GM19025 (cell line): ENCODE measurements around the gene SLCO2A1.

ENCODE experiments used
- ATAC-seq: cut with Tn5 transposase; IDR thresholded peaks from one replicate; pipeline ENCODE4 v1.9.1; 2021; ENCODE audit warnings: mild to moderate bottlenecking, low read depth, moderate library complexity; ENCODE audit not compliant: unreplicated experiment

The SLCO2A1 gene

GRCh38 chr3:133984975-133985374 is 44.8 kb downstream of the SLCO2A1 start:
- no peak for ATAC-seq

GRCh38 chr3:133983576-133984560 is 45.9 kb downstream of the SLCO2A1 start:
- ATAC-seq, result no peak

- ATAC-seq, result no peak
Measured at GRCh38 chr3:133983126-133983525, 46.6 kb downstream of the SLCO2A1 start.

GRCh38 chr3:133980550-133980949 is 49.2 kb downstream of the SLCO2A1 start:
- ATAC-seq, result no peak

GRCh38 chr3:133980035-133980434 is 49.7 kb downstream of the SLCO2A1 start:
- ATAC-seq, result no peak

GRCh38 chr3:133979553-133979952 is 50.2 kb downstream of the SLCO2A1 start:
- ATAC-seq, result no peak

GRCh38 chr3:133977568-133977967 is 52.2 kb downstream of the SLCO2A1 start:
- ATAC-seq, result no peak

- ATAC-seq, result no peak
Measured at GRCh38 chr3:133973249-133973980, 56.3 kb downstream of the SLCO2A1 start.

GRCh38 chr3:133972156-133972555 is 57.6 kb downstream of the SLCO2A1 start:
- ATAC-seq, result no peak

- no peak for ATAC-seq
Measured at GRCh38 chr3:133970916-133971315, 58.8 kb downstream of the SLCO2A1 start.

GRCh38 chr3:133970339-133970738 is 59.4 kb downstream of the SLCO2A1 start:
- no peak for ATAC-seq

- ATAC-seq, result no peak
Measured at GRCh38 chr3:133967992-133968892, 61.5 kb downstream of the SLCO2A1 start.

GRCh38 chr3:133966954-133967353 is 62.8 kb downstream of the SLCO2A1 start:
- ATAC-seq, result no peak

GRCh38 chr3:133965906-133966305 is 63.8 kb downstream of the SLCO2A1 start:
- no peak for ATAC-seq

- ATAC-seq, result no peak
Measured at GRCh38 chr3:133965013-133965570, 64.6 kb downstream of the SLCO2A1 start.

GRCh38 chr3:133964547-133964946 is 65.2 kb downstream of the SLCO2A1 start:
- ATAC-seq, result no peak

GRCh38 chr3:133963657-133964396 is 65.9 kb downstream of the SLCO2A1 start:
- ATAC-seq, result no peak

GRCh38 chr3:133962849-133963248 is 66.9 kb downstream of the SLCO2A1 start:
- ATAC-seq, result no peak

- no peak for ATAC-seq
Measured at GRCh38 chr3:133958071-133958805, 71.5 kb downstream of the SLCO2A1 start.
